K562 (cell line): ENCODE results near the gene MRPL9. TPM values are rescaled to one million over a fixed set of nuclear protein-coding genes. Genes with fewer than 3 reads are reported as not detected.

ENCODE experiments used
- CREBBP ChIP-seq: IDR thresholded peaks from one replicate; pipeline ENCODE4 v1.6.1; 2012; ENCODE audit warnings: low read depth, mild to moderate bottlenecking, control low read depth, inconsistent platforms, low read length
- CTCFL ChIP-seq: IDR thresholded peaks from 2 replicates; pipeline ENCODE4 v1.6.1; 2011; ENCODE audit warnings: borderline replicate concordance, low read depth, mild to moderate bottlenecking, moderate library complexity, low read length; ENCODE audit not compliant: insufficient read depth, poor library complexity, severe bottlenecking
- POLR2G ChIP-seq: fragments of 200-400 bp; formaldehyde crosslinking; IDR thresholded peaks from 2 replicates; pipeline ENCODE4 v1.6.1; 2017; ENCODE audit warnings: low read depth, mild to moderate bottlenecking, antibody characterized with exemption, low read length, moderate library complexity
- POU5F1 ChIP-seq: fragments of 150-350 bp; IDR thresholded peaks from 2 replicates; pipeline ENCODE4 v1.6.1; 2014; ENCODE audit warnings: borderline replicate concordance, low read length, low read depth, mild to moderate bottlenecking; ENCODE audit not compliant: partially characterized antibody
- SP2 ChIP-seq: IDR thresholded peaks from 2 replicates; pipeline ENCODE4 v1.6.1; 2011; ENCODE audit warnings: mild to moderate bottlenecking, low read depth, low read length, moderate library complexity; ENCODE audit not compliant: poor library complexity, severe bottlenecking; ENCODE audit errors: extremely low read depth
- ZFP91 ChIP-seq: sonication (generic); formaldehyde crosslinking; IDR thresholded peaks from 2 replicates; pipeline ENCODE4 v1.8.0; 2022; ENCODE audit warnings: mild to moderate bottlenecking, missing genetic modification reagents
- ZNF143 ChIP-seq: sonication (generic); formaldehyde crosslinking; IDR thresholded peaks from 2 replicates; pipeline ENCODE4 v1.9.0; 2022; ENCODE audit warnings: mild to moderate bottlenecking, missing genetic modification reagents
- ZNF695 ChIP-seq: fragments of 450-650 bp; formaldehyde crosslinking; IDR thresholded peaks from 2 replicates; pipeline ENCODE4 v1.4.0; 2020; ENCODE audit warnings: mild to moderate bottlenecking, moderate library complexity
- polyA plus RNA-seq, 8 experiments: library from polyadenylated mRNA; depleted of rRNA in 4 of 8; stranded (reverse) in 5 of 8; unstranded in 3 of 8; fragments of >200 nt; fragmentation: Nextera tagmentation in 2 of 8; fragmentation: Illumina TruSeq in 1 of 8; extraction: Ambion mirVana in 2 of 8; extraction: Trizol in 1 of 8; gene quantifications; 2 replicates each; pipeline versions ENCODE4 v1.2.1 to v1.2.3, GENCODE V29; 2011 to 2014; ENCODE audit warnings: inconsistent platforms in 1 of 8, missing spikeins in 1 of 8
- total RNA-seq, 7 experiments: library from RNA; depleted of rRNA in 6 of 7; stranded (reverse); fragments of >200 nt in 6 of 7; fragmentation: Illumina TruSeq in 2 of 7; extraction: Trizol in 2 of 7; gene quantifications; 2 replicates each; pipeline versions ENCODE4 v1.2.1 to v1.2.3, GENCODE V29; 2011 to 2021; ENCODE audit warnings: low replicate concordance in 1 of 7
- TF ChIP-seq, protein P1 (sequence below), 2 experiments: fragments of 450-650 bp; conservative IDR thresholded peaks; 2 replicates each; pipeline ENCODE4 v1.6.1; 2017; ENCODE audit warnings: mild to moderate bottlenecking in 2 of 2, moderate library complexity in 2 of 2
- TF ChIP-seq, protein P2 (sequence below): fragments of 450-650 bp; formaldehyde crosslinking; IDR thresholded peaks from 2 replicates; pipeline ENCODE4 v1.4.0; 2022; ENCODE audit warnings: missing genetic modification characterization
- TF ChIP-seq, protein P3 (sequence below): fragments of 250-450 bp; sonication (Bioruptor Pico); IDR thresholded peaks from 2 replicates; pipeline ENCODE4 v1.4.0; 2020; ENCODE audit warnings: mild to moderate bottlenecking, moderate library complexity
- TF ChIP-seq, protein P4 (sequence below): sonication (generic); formaldehyde crosslinking; IDR thresholded peaks from 2 replicates; pipeline ENCODE4 v1.8.0; 2022; ENCODE audit warnings: mild to moderate bottlenecking, low read depth, missing genetic modification reagents
- TF ChIP-seq, protein P5 (sequence below): fragments of 450-650 bp; IDR thresholded peaks from 2 replicates; pipeline ENCODE4 v1.6.1; 2014; ENCODE audit warnings: low read depth, mild to moderate bottlenecking, moderate library complexity, borderline replicate concordance

MRPL9 gene
- total and polyA plus RNA-seq, 9 of the 15 experiments (the other 6 are each of a cell fraction or from before 2014, with no cell fraction given), result 38.0 to 162 (median 111) TPM

- TF ChIP-seq CTCFL, result peak; percentile 30
- TF ChIP-seq, protein P1, sequence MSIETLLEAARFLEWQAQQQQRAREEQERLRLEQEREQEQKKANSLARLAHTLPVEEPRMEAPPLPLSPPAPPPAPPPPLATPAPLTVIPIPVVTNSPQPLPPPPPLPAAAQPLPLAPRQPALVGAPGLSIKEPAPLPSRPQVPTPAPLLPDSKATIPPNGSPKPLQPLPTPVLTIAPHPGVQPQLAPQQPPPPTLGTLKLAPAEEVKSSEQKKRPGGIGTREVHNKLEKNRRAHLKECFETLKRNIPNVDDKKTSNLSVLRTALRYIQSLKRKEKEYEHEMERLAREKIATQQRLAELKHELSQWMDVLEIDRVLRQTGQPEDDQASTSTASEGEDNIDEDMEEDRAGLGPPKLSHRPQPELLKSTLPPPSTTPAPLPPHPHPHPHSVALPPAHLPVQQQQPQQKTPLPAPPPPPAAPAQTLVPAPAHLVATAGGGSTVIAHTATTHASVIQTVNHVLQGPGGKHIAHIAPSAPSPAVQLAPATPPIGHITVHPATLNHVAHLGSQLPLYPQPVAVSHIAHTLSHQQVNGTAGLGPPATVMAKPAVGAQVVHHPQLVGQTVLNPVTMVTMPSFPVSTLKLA (conservative IDR thresholded peaks at IDR 0.05), result peak; percentile 70 to 78; a peak in 3 of 4 replicates
- TF ChIP-seq, protein P2, sequence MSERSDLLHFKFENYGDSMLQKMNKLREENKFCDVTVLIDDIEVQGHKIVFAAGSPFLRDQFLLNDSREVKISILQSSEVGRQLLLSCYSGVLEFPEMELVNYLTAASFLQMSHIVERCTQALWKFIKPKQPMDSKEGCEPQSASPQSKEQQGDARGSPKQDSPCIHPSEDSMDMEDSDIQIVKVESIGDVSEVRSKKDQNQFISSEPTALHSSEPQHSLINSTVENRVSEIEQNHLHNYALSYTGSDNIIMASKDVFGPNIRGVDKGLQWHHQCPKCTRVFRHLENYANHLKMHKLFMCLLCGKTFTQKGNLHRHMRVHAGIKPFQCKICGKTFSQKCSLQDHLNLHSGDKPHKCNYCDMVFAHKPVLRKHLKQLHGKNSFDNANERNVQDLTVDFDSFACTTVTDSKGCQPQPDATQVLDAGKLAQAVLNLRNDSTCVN (CRISPR knock-in tag), result no peak
- TF ChIP-seq POU5F1, result no peak
- TF ChIP-seq ZNF143 (CRISPR knock-in tag), result no peak
- TF ChIP-seq, protein P3, sequence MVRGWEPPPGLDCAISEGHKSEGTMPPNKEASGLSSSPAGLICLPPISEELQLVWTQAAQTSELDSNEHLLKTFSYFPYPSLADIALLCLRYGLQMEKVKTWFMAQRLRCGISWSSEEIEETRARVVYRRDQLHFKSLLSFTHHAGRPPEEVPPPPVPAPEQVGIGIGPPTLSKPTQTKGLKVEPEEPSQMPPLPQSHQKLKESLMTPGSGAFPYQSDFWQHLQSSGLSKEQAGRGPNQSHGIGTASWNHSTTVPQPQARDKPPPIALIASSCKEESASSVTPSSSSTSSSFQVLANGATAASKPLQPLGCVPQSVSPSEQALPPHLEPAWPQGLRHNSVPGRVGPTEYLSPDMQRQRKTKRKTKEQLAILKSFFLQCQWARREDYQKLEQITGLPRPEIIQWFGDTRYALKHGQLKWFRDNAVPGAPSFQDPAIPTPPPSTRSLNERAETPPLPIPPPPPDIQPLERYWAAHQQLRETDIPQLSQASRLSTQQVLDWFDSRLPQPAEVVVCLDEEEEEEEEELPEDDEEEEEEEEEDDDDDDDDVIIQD, result no peak
- TF ChIP-seq ZNF695 (CRISPR knock-in tag), result no peak
- TF ChIP-seq POLR2G, result peak; percentile 91
- TF ChIP-seq ZFP91 (CRISPR knock-in tag), result no peak
- TF ChIP-seq, protein P4, sequence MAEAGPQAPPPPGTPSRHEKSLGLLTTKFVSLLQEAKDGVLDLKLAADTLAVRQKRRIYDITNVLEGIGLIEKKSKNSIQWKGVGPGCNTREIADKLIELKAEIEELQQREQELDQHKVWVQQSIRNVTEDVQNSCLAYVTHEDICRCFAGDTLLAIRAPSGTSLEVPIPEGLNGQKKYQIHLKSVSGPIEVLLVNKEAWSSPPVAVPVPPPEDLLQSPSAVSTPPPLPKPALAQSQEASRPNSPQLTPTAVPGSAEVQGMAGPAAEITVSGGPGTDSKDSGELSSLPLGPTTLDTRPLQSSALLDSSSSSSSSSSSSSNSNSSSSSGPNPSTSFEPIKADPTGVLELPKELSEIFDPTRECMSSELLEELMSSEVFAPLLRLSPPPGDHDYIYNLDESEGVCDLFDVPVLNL (CRISPR knock-in tag), result peak; percentile 84
- no peak for TF ChIP-seq CREBBP
- peak; percentile 90 for TF ChIP-seq SP2
- TF ChIP-seq, protein P5, sequence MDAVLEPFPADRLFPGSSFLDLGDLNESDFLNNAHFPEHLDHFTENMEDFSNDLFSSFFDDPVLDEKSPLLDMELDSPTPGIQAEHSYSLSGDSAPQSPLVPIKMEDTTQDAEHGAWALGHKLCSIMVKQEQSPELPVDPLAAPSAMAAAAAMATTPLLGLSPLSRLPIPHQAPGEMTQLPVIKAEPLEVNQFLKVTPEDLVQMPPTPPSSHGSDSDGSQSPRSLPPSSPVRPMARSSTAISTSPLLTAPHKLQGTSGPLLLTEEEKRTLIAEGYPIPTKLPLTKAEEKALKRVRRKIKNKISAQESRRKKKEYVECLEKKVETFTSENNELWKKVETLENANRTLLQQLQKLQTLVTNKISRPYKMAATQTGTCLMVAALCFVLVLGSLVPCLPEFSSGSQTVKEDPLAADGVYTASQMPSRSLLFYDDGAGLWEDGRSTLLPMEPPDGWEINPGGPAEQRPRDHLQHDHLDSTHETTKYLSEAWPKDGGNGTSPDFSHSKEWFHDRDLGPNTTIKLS, result peak; percentile 25; the same call in 1 of the 2 replicates
These were observed 27.0 kb upstream of the MRPL9 start, which contains the start of gene TDRKH (continued) for GRCh38 chr1:151790071-151790939.
